Stimulated activated CD4-positive, alpha-beta T cell treated with anti-CD3 and anti-CD28 coated beads, Interleukin-12 subunit alpha, Interleukin-12 subunit beta, amount 100 ng/mL, for 48 hours (primary cell): Measurements from ENCODE around the gene POGLUT2.

ENCODE experiments used
- DNase-seq, 3 donors: peaks; one replicate each; pipeline ENCODE4 v3.0.0-alpha.2; 2020; ENCODE audit warnings: low read depth in 2 of 3, low spot score in 1 of 3

Gene POGLUT2

GRCh38 chr13:102798581-102799425 lies at the start of gene POGLUT2, which contains the start of gene BIVM:
Gene POGLUT2, minus strand, starts transcription at chr13:102798976. Its CDS starts 306 bp downstream, at chr13:102798670.
Gene BIVM, plus strand, starts transcription at chr13:102799119. Its CDS starts 8,149 bp downstream, at chr13:102807268.
- peak; percentile 67 to 81 (median 76) for DNase-seq

- DNase-seq = no peak
Observed at GRCh38 chr13:102847272-102848234, 48.8 kb upstream of the POGLUT2 start.

- DNase-seq = peak; percentile 20 to 29 (median 28)
Observed at GRCh38 chr13:102846261-102847015, 47.7 kb upstream of the POGLUT2 start.

GRCh38 chr13:102845630-102846260 lies 47.0 kb upstream of the POGLUT2 start, which contains the start of gene ERCC5:
Gene ERCC5, plus strand, starts transcription at chr13:102846032. Its CDS starts 235 bp downstream, at chr13:102846267.
- DNase-seq = peak; percentile 92 to 95 (median 93)

- DNase-seq = no peak
Observed at GRCh38 chr13:102845289-102845629, 46.5 kb upstream of the POGLUT2 start.

- DNase-seq = no peak
Observed at GRCh38 chr13:102839462-102839861, 40.7 kb upstream of the POGLUT2 start.

- DNase-seq = no peak
Observed at GRCh38 chr13:102838982-102839381, 40.2 kb upstream of the POGLUT2 start.

- DNase-seq = no peak
Observed at GRCh38 chr13:102838273-102838672, 39.5 kb upstream of the POGLUT2 start.

- DNase-seq = no peak
Observed at GRCh38 chr13:102836471-102836870, 37.7 kb upstream of the POGLUT2 start.

- DNase-seq = no peak
Observed at GRCh38 chr13:102830646-102831045, 31.9 kb upstream of the POGLUT2 start.

GRCh38 chr13:102825921-102826706 lies 27.3 kb upstream of the POGLUT2 start:
- no peak for DNase-seq

- DNase-seq = no peak
Observed at GRCh38 chr13:102825400-102825799, 26.6 kb upstream of the POGLUT2 start.

- DNase-seq = no peak
Observed at GRCh38 chr13:102817907-102818306, 19.1 kb upstream of the POGLUT2 start.

GRCh38 chr13:102817241-102817640 lies 18.5 kb upstream of the POGLUT2 start:
- no peak for DNase-seq

GRCh38 chr13:102816708-102817107 lies 17.9 kb upstream of the POGLUT2 start:
- DNase-seq = no peak

GRCh38 chr13:102815788-102816187 lies 17.0 kb upstream of the POGLUT2 start:
- DNase-seq = no peak

- no peak for DNase-seq
Observed at GRCh38 chr13:102814793-102815192, 16.0 kb upstream of the POGLUT2 start.

GRCh38 chr13:102814025-102814607 lies 15.3 kb upstream of the POGLUT2 start:
- DNase-seq = no peak

- no peak for DNase-seq
Observed at GRCh38 chr13:102812611-102813287, 14.0 kb upstream of the POGLUT2 start.
